Stimulated activated CD4-positive, alpha-beta T cell treated with anti-CD3 and anti-CD28 coated beads, TNF-alpha, amount 100 ng/mL, for 48 hours (primary cell): ENCODE data around the gene FOXL1.

Experiments used
- DNase-seq, 3 donors: peaks; one replicate each; pipeline ENCODE4 v3.0.0-alpha.2; 2020; ENCODE audit warnings: low read depth in 3 of 3

FOXL1 gene

GRCh38 chr16:86631444-86631843 is 53.1 kb downstream of the FOXL1 start:
- DNase-seq: no peak
